ENCODE data around the gene DRD1.

- TF ChIP-seq CTCF (IDR thresholded peaks at IDR 0.05), result no peak
- TF ChIP-seq ZFX (IDR thresholded peaks at IDR 0.05; ENCODE audit: borderline replicate concordance), result no peak
Observed at GRCh38 chr5:175484322-175484721, 40.3 kb upstream of the DRD1 start.
